Embryonic facial prominence (tissue), 1 donor: Measurements from ENCODE around the gene PRKAG3.

Source experiments
- DNase-seq: peaks from one replicate; pipeline ENCODE4 v3.0.0-alpha.2; 2016; ENCODE audit errors: extremely low spot score

Gene PRKAG3

DNA sequence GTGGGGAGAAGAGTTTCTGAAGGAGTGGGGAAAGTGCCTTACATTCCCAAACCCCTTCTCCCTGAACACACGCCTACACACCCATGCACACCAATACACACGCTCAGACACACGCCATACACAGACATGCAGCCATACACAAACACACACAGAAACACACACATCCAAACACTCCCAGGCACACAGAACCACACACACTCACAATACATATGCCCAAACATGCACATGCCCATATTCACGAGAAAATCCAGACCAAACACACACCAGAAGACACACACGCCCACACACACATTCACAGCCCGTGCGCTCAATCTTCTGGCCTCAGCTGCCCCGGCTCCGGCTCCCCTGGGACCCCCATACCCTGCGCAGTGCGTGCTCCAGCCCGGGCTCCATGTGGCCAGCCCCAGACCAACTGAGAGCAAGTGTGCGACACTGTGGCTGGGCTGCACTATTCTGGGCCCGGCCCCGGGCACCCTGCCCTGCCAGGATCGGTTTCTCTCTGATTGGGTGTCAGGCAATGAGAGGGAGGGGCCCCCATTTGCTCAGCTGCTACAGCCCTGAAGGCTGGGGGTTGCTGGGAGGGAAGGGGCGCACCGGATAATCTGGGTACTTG, at the start of gene PRKAG3:
TSS of gene PRKAG3 (minus strand) at position 426 of the 613 bp plus-strand sequence.
- DNase-seq, result no peak

DNA sequence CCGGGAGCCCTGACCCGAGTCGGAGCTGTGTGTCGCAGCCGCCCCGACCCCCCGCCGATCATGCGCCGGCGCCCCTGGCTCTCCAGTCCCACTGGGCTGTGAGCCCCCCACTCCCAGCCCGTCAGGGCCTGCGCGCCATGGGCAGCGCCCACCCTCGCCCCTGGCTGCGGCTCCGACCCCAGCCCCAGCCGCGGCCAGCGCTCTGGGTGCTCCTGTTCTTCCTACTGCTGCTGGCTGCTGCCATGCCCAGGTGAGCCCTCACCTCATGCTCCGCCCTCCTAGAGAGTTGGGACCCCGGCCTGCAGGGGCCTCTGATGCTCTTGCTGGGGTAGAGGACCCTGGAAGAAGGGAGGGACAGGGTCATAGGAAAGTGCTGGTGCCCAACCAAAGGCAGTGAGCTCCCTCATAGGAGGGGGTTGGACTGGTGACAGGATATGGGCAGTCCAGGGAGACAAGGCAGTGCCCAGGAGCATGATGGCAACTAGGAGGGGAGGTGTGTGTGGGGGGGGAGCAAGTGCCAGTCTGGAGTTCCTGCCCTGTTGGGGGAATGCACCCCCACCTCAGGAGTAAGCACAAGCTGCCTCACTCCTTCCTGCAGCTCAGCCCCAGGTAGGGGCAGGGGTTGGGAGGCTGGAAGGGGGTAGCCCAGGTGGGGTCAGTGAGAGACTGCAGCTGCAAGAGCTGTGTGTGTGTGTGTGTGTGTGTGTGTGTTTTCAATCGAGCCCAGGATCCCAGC, 49.4 kb upstream of the PRKAG3 start:
- DNase-seq, result no peak

DNA sequence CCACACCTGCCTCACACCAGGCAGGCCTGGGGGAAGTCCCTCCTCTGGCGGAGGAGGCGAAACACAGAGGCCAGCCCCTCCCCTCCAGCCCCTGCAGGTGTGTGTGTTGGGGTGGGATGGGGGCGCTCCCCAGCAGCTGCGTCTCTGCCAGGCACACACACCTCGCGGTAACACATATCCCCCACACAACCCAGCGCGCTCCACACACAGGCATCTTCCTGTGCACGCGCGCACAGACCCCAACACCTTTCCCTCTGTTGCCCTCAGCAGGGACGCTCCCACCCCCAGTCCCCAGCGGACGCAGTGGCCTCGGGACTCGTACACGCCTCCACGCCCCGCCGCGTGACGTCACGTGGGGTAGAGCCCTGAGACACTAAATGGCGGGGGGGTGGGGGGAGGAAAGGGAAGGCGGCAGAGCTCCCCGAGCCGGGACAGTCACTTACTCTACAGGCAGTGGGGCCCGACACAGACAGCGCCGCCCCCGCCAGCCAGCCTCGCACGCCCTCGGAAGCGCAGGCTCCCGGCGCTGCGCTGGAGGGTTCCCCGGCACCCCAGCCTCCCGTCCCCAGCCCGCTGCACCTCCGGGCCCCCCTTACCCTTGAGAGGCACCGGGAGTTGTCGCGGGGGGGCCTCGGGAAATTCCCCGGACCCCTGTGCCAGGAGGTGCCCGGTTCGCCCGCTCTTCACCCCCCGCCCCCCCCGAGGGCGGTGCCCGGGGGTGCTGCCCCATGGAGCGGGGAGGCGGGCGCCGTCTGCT, 48.7 kb upstream of the PRKAG3 start, which contains the start of gene WNT10A:
TSS of gene WNT10A (plus strand) at position 751 of the 757 bp plus-strand sequence. CDS start 144 bp downstream, outside the sequence.
- no peak for DNase-seq

DNA sequence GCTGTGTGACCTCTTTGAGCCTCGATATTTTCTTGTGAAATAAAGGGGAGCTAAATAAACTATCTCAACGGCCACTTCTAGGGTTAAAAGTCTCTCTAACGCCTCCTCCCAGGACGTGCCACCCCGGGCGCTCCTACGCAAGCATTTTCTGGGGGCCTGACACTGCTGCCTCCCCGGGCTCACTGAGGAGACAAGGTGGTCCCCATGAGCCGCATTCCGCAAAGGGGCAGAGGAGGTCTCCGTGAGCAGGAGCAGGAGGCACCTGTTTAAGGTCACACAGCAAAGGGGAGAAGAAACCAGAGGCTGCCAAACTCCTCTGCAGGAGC, 48.1 kb upstream of the PRKAG3 start:
- DNase-seq, result no peak

DNA sequence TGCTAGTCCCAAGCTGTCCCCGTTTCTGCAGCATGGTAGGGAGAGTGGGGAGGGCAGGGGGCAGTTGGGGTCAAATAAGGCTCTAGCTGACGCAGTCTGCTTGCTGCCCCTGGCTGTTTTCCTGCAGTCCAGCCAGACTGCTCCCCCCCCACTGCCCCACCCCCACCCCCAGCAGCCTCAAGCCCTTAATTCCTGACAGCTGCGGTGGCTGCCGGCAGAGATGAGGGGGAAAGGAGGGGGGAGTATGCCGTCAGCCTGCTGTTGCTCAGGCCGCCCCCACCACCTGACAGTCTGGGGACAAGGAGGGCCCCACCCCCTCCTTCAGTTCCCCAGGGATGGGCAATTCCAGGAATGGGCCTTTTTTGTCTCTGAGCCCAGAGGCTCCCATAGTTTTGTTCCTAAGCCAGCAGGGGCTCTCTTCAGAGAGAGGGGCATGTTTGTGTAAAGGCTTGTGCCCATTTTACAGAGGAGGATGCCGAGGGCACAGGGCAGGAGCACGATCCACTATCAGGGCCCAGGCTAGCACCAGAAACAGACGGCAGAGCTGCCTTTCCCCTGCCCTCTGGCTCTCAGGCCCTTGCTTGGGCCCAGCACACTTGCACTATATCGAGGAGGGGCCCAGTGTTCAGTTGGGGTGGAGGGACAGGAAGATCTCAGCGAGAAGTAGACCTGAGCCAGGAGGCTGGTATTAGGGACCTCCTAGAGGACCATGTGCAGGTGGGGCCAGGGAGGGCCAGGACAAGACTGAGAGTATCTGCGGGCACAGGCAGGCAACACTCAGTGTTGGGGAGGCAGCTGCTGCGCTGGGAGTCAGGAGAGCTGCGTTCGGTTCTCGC, 47.5 kb upstream of the PRKAG3 start:
- DNase-seq, result no peak

DNA sequence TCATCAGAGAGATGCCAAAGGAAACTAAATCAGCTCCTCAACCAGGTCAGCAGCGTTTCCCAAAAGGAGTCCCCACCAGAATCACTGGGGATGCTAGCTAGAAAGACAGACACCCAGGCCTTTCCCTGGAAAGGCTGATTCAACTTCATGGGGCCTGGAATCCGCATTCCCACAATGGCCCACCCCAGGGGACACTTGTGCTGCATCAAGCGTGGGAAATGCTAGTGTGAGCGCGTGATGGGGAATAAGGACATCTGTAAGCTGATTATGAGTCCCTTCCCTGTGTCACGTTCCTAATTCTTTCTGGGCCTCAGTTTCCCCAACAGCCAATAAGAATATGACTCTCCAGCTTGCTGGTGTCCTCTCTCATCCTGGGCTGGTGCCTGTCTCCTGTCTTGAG, 46.9 kb upstream of the PRKAG3 start:
- DNase-seq, result no peak

DNA sequence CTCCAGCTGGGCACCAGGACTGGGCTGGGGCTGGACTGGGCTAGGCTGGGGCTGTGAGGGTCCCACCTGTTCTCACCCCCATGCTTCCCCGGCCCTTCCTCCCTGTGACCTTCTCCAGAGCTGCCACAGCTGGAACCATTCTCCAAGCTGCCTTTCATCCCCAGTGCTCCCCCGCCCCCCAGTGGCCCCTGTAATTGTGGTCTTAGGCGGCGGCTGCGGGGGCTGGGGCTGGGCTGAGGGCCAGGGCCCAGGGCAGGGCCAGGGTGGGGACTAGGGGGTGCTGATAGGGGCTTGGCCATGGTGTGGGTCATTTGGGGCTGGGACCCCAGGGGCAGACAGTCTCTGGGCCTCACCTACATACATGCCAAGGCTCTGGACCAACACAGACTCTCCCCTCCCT, 46.3 kb upstream of the PRKAG3 start:
- no peak for DNase-seq

DNA sequence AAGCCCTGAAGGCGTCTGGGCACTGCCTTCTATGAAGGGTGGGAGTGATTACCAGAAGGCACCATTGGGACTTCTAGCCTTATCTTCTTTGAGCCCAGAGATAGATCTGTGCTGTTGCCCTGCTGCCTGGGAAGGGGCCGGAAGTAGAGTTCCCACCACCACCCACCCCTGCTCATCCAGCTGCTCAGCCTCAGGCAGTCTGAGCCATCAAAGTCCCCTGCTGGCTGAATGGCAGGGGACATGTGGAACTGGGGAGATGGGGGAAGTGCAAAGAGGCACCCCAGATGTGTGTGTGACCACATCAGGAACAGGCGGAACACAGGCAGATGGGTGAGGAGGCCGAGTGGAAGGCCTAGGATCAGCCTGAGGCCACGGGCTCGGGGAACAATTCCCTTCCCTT, 45.7 kb upstream of the PRKAG3 start:
- no peak for DNase-seq

DNA sequence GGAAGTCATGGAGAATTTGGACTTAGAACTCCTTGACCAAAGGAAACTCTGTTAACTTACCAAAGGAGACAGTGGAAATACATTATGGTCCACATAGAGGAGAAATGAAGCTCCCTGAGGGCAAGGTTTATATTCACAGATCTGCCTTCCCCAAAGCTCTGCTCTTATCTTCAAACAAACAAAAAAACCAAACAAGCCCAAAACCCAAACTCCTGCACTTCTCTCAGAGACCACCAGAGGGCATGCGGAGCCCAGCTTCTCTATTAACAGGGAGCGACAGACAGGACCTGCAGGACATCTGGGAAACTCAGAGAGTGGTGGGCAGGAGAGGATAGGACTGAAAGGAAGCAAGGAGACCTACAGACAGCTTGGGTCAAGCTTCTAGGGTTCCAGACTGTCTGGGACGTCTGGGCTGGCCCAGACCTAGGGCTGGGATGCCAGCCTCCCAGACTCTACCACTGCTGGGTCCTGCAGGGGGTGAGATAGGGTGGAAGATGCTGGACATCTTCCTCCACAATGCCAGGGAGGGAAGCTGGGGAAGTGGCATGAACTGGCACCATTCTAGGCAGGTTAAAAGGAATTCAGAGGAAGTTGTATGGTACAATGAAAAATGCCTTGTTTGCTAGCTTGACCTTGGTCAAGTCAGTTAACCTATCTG, 45.1 kb upstream of the PRKAG3 start:
- DNase-seq, result peak; percentile 66

DNA sequence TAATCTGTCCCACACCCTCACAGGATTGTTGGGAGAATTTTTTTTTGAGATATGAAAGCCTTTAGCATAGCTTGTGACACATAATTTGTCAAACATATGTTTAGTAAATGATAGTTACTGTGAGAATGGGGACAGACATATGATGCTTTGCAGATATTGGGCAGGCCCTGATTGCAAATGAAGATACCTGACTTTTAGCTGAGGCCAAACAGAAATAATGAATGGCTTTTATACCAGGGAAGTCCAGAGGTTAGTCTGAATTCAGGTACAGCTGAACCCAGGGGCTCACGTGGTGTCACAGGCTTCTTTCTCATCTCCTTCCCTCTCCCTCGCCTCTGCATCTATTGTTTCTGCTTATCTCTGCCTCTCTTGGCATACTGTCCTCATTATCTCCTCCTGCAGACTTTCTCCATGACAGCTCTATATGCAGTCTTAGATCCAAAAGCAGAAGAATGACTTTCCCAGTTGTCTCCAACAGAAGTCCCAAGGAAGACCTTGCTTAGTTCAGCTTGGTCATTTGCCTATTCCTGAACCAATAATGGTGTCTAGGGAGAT, 44.2 kb upstream of the PRKAG3 start:
- DNase-seq, result no peak

DNA sequence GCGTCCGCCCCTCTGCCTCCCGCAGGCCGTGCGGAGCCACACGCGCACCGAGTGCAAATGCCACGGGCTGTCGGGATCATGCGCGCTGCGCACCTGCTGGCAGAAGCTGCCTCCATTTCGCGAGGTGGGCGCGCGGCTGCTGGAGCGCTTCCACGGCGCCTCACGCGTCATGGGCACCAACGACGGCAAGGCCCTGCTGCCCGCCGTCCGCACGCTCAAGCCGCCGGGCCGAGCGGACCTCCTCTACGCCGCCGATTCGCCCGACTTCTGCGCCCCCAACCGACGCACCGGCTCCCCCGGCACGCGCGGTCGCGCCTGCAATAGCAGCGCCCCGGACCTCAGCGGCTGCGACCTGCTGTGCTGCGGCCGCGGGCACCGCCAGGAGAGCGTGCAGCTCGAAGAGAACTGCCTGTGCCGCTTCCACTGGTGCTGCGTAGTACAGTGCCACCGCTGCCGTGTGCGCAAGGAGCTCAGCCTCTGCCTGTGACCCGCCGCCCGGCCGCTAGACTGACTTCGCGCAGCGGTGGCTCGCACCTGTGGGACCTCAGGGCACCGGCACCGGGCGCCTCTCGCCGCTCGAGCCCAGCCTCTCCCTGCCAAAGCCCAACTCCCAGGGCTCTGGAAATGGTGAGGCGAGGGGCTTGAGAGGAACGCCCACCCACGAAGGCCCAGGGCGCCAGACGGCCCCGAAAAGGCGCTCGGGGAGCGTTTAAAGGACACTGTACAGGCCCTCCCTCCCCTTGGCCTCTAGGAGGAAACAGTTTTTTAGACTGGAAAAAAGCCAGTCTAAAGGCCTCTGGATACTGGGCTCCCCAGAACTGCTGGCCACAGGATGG, 42.0 kb upstream of the PRKAG3 start:
- DNase-seq, result no peak

DNA sequence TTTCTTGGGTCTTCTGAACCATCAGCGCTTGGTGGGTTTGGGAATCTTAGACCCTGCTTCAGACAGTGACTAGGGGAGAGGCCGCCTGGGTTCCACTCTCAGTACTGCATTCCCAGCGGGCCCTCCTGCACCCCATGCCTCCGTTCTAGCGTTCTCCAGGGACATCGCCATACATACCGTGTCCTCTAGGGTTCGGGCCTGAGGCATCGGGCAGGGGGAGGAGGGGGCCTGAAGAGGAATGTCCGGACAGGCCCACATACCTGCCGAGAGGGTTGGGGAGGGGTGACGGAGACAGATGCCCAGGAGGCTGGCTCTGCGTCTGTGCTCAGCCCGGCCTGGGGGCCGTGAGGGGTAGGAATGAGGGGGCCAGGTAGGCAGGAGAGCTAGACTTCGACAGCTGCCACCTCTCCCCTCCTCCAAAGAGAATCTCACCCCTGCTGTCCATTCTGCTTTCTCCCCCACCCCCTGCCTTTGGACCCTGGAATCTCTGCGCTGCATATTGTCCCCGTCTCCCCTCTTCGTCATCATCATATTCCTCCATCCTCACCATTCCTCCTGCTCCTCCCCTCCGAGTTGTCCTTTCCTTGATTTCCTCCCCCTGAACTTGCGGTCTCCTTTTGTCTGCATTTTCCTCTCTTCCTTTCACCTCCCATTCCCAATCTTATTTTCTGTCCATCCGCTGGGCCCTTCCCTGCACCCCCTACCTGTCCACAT, 41.2 kb upstream of the PRKAG3 start:
- DNase-seq, result no peak

DNA sequence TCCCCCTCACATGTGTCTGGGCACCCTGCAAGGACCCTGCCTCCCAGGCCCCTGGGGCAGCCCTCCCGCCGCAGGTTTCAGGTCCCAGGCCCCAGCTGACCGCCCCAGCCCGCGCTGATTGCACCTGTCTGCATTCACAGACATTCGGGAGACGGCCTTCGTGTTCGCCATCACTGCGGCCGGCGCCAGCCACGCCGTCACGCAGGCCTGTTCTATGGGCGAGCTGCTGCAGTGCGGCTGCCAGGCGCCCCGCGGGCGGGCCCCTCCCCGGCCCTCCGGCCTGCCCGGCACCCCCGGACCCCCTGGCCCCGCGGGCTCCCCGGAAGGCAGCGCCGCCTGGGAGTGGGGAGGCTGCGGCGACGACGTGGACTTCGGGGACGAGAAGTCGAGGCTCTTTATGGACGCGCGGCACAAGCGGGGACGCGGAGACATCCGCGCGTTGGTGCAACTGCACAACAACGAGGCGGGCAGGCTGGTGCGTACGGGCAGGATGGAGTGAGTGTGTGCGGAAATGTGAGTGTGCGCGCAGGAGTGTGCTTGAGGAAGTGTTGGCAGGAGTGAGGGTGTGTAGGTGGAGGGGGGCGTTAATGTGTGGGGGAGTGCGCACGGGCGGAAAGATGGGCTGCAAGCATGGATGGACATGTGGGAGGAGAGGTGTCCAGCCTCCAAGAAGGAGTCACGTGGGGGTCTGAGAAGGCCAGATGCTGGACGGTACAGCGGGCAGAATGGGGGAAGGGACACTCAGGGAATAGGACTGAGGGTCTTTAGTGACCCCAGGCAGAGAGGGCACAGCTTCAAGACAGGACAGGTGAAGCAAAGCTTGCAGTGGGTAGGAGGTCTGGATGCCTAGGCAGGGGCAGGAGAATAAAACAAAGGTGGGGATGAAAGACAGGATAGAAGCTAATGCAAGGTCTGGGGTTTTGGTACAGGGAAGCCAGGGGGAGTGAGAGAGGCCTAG, 40.0 kb upstream of the PRKAG3 start:
- DNase-seq, result no peak

DNA sequence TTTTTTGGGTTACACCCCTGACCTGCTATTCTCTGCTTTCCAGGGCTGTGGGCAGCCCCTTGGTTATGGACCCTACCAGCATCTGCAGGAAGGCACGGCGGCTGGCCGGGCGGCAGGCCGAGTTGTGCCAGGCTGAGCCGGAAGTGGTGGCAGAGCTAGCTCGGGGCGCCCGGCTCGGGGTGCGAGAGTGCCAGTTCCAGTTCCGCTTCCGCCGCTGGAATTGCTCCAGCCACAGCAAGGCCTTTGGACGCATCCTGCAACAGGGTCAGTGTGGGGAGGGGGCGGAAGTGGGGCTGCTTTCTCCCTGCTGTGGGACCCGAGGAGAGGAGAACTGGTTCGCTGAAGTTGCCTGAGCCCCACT, 39.4 kb upstream of the PRKAG3 start:
- no peak for DNase-seq

DNA sequence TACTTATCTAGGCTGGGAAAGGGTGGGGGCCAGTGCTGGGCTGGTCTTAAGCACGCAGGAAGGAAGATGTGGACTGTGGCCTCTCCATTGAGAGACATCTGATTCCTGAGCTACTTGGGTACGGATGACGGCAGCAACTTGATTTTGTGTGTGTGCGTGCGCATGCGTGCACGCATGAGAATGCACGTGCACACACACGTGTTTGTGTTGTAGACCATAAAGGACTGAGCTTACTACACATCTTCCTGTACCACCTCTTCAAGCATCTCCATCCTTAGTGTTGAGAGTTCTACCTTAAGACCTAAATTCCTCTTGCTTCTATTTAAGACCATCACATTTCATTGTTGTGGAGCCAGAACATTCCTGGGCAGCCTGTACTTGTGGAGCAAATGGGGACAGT, 37.5 kb upstream of the PRKAG3 start:
- no peak for DNase-seq

DNA sequence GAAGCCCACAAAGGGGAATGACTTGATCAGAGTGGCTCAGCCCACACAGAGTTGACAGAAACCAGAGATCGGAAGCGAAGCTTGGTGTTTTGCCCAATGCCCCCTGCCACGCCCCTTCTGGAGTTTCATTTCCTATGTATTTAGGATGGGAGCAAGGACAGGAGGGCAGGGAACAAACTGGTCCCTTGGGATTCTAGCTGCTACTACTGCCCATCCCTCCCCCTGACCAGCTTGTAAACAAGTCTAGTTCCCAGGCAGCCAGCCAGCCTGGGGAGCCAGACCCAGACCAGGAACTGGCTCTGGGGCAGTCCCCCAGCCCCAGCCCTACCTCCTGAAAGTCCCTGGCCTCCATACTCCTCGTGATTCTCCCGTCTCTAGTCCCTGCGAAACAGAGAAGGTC, 36.3 kb upstream of the PRKAG3 start:
- DNase-seq, result no peak

DNA sequence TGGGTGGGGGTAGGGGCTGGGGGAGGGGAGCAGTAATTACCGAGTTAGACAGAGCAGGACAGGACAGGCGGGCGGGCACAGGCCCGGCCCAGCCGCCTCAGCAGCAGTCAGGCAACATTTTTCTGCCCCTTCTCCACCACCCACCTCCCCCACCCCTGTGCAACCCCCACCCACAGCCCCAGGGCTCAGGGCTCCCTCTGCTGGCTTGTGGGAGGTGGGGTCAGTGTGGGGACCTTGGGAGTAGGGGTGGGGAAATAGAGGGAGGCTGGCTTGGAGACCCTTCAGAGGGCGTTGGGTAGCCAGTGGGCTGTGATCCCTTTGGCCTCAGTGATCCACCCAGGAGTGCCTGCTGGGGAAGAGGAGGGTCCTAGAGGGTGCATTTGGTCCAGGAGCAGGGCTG, 34.4 kb upstream of the PRKAG3 start:
- no peak for DNase-seq

DNA sequence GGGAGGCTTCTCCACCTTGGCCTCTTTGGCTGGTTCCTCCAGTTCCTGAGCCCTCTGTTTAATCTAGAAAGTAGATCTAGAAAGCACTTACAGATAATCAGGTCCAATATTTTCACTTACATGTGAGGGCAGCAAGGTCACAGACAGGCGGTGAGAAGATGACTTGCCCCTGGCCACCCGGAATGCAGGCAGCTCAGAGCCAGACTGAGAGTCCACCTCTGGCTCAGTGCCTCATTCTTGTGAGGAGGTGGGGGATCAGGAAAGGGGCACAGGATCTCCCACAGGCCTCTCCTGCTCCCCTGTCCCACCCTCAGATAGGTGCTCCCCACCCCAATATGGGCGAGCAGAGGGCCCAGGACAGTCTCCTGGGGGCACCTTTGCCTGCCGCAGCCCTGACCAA, 33.8 kb upstream of the PRKAG3 start:
- no peak for DNase-seq
